AG20443 (cell line): ENCODE results near the gene LRG1.
"Not testable (repeated sequence)": the region's sequence is repeated elsewhere in the genome, so short reads cannot be mapped to it uniquely, and the experiment has no call there.

Source experiments
- DNase-seq: peaks from one replicate; pipeline ENCODE4 v3.0.0; 2012; ENCODE audit warnings: low spot score, mixed read lengths

The LRG1 gene

GRCh38 chr19:4550479-4551050 is 10.7 kb upstream of the LRG1 start:
- DNase-seq: no peak

DNA sequence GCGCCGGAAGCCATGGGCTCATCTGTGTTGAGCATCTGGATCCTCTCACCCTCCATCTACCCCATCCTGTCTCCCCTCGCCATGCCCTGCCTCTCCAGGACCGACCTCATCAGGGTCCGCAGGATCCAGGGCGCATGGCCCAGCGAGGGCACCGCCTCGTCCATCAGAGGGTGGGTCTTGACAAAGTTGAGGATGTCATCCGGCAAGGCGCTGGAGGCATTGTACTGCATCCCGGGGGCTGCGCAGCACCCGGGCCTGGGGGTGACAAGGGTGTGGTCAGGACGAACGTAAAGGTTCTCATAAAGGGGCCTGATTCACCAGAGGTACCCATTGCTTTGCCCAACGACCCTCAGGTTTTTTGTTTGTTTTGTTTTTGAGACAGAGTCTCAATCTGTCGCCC is 10.2 kb upstream of the LRG1 start:
- no peak for DNase-seq

- no peak for DNase-seq
These were observed 8.4 kb upstream of the LRG1 start for GRCh38 chr19:4548238-4548584.

GRCh38 chr19:4547303-4548237 is 7.7 kb upstream of the LRG1 start:
- DNase-seq: no peak

DNA sequence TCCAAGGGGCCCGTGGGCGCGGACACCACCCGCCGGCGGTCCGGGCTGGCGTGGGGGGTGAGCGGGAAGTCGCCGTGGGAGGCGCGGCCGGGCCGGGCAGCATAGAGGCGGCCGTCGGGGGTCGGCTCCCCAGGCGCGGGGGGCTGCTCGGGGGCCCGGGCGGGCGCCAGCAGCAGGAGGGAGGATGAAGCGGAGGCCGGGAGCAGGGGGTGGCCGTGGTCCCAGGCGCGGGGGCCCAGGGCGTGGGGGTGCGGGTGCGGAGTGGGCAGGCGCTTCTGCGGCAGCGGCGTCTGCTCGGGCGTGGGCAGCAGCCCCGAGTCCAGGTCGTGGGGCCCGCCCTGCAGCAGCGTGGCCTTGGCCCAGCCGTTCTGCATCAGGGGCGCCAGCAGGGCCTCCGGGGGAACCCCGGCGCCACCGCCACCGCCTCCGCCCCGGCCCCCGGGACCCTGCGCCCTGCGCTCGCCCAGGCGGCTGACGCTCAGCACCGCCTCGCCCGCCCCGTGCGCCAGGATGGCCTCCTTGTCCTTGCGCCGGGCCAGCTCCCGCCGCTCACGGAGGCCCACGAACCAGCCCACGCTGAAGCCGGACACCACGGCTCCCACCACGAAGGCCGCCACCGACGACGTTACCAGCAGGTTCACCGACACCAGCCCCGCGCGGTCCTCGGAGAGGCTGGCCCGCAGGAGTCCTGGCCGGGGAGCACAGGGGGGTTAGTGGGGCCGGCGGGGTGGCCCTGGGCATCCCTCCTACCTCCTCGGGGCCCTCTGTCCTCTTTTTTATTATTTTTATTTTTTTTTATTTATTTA is 4.2 kb upstream of the LRG1 start:
- no peak for DNase-seq

DNA sequence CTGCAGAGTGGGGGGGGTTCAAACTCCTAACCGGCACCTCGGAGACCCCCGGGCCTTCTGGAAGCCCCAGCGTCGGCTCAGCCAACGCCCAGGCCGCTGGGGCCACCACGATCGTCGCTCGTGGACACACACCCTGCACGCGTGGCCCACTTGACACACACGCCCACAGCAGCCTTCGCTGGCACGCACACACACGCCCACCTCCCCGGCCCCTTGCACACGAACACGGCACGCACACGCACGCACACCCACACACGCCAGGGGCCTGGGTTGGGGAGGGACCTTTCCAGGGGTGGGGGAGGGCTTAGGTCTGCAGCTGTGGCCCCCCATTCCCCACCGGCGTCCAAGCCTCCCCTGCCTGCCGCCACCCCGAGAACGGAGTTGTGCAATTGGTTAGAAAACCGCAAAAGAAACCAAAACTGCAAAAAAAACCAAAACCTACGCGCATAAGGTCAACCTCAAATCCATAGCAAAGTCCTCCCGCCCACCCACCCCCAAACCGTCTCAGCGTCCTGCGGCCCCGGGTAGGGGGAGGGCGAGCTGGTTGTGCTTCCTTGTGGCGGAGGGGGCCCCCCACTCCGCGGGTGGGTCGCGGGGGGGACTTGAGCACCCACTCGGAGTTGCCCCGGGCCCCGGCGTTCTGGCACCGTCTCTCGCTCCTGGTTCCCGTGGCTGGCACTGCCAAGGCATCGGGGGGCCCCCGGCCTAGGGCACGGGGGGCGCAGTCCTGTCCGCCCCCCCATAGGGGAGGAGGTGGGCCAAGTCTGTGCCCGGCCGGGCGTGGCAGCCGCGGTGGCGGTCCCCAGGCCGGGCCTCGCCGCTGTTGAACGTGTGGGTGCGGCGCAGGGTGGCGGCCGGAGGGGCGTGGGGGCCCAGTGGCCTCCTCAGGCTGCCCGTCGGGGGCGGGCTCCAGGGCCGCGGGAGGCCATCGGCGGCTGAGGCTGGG is 3.3 kb upstream of the LRG1 start:
- no peak for DNase-seq

DNA sequence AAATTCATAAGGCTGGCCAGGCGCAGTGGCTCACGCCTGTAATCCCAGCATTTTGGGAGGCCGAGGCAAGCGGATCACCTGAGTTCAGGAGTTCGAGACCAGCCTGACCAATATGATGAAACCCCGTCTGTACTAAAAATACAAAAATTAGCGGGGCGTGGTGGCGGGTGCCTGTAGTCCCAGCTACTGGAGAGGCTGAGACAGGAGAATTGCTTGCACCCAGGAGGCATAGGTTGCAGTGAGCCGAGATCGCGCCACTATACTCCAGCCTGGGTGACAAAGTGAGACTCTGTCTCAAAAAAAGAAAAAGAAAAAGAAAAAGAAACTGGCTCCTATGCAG is 1.9 kb upstream of the LRG1 start:
- DNase-seq: not testable (repeated sequence)

DNA sequence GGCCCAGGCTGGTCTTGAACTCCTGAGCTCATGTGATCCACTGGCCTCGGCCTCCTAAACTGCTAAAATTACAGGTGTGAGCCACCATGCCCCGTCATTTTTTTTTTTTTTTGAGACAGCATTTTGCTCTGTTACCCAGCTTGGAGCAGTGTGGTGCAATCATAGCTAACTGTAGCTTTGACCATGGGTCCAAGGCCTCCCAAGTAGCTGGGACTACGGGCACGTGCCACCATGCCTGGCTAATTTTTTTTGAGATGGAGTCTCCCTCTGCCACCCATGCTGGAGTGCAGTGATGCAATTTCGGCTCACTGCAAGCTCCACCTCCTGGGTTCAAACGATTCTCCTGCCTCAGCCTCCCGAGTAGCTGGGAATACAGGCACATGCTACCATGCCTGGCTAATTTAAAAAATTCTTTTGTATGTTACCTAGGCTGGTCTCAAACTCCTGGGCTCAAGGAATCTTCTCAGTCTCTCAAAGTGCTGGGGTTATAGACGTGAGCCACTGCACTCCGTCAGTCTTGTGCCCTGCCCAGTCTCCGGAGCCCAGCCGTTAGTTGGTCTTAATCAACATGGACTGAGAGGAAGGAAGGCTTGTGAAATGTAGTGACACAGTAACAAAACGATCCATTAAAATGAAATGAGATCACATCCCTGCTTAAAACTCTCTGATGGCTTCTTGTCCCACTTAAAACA is 1.4 kb upstream of the LRG1 start:
- no peak for DNase-seq

DNA sequence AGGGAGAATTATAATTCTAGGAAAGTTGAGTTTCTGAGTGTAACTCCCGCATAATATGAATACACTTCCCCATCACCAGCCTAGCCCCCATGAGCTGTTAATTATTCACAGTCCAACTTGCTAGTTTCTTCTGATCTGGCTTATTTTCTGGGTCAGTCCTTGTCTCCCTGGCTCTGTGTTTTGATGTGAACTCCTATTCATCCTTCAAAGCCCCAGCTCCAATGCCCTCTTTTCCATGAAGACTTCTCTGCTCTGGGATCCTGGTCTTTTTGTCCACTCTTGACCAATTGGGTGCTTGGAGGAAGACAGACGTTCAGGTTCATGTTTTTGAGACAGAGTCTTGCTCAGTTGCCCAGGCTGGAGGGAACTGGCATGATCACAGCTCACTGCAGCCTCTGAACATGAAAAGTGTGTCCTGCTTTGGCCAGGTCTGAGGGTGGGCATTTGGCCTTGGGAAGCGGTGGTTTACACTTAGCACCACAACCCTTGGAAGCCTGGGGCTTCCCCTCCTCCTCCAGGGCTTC is 605 bp downstream of the LRG1 start:
- DNase-seq: no peak

DNA sequence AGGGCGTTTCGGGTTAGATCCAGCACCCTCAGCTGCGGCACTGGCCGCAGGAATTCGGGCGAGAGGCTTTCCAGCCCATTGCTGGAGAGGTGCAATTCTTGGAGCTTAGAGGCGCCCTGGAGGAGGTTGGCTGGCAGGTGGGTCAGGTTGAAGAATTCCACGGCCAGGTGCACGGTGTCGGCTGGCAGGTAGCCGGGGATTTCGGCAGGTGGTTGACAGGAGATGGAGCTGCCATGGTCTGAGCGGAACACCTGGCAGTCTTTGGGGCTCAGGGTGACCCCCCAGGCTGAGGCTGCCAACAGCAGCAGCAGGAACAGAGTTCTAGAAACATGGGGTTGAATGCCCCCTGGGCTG is 1.3 kb downstream of the LRG1 start:
- DNase-seq: no peak

- DNase-seq: no peak
These were observed 1.8 kb downstream of the LRG1 start for GRCh38 chr19:4537953-4538600.

- DNase-seq: no peak
These were observed 3.0 kb downstream of the LRG1 start for GRCh38 chr19:4536798-4537197.

- peak; percentile 78 for DNase-seq
These were observed 4.8 kb downstream of the LRG1 start, which contains the start of gene PLIN5 for GRCh38 chr19:4534836-4535658. PLIN5 (minus strand) TSS chr19:4535224; CDS start chr19:4534074, 1,150 bp downstream.

GRCh38 chr19:4533835-4534424 is 5.9 kb downstream of the LRG1 start:
- no peak for DNase-seq

- DNase-seq: no peak
These were observed 6.5 kb downstream of the LRG1 start for GRCh38 chr19:4533334-4533733.

DNA sequence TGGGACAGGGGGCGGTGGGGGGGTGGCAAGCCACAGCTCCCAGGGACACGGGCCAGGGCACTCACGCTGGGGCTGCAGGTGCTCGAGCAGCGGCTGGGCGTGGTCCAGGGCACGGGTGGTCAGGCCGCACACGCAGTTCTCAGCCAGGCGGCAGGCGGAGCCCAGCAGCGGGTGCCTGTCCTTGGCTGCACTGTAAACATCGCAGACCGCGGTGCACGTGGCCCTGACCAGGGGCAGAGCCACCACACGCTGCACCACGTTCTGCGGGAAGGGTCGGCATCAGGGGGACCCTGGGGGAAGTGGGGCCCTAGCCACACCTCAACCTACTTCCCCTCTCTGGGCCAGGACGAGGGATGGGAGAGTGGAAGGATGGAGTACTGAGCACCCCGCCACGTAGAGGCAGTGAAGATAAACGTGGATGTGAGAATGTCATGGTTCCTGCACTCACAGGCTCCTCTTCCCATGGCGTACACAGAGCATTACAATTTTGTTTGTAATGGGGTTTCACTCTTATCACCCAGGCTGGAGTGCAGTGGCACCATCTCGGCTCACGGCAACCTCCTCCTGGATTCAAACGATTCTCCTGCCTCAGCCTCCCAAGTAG is 8.2 kb downstream of the LRG1 start:
- no peak for DNase-seq

DNA sequence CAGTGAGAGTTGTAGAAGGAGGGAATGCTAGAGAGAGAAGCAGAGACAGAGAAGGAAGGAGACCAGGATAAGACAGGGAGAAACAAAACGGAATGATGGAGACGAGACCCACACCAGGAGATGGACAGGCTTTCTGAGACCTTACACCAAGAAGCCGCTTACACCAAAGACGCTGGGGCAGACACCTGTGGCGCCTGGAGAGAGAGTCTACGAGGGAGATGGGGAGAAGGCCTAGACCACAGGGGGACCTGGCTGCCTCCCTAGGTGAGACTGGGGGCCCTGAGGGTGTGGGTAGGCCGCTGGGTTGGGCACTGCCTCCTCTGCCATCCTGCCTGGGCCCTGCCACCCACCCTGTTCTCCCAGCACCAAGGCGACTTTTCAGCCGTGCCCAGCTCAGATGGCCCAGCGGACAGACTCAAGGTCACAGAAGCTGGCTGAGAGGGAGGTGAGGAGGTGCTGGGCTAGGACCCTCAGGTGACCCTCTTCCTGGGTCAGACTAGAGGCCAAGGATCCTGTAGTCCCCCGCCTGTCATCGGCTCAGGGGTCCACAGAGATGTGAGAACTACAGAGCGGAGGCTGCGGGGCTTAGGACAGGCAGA is 9.8 kb downstream of the LRG1 start:
- DNase-seq: no peak

DNA sequence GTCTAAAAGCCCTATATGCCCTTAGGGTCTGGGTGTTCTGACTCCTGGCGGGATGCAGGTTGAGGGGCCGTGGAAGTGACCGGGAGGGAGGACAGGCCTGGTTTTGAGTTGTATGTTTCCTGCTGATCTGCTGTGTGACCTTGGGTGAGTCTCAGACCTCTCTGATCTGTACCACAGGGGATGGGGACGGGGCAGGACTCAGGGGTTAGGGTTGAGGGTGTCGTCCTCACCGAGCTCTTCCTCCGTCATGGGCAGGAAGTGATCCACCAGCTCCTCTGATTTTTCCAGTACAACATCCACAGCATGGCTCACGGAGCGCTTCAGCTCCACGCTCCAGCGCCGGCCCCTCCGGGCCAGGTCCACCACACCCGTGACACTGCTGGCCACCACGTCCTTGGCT is 11.0 kb downstream of the LRG1 start:
- DNase-seq: no peak
